Neutrophil (primary cell): ENCODE results near the gene BLM.
A peak's percentile ranks its signal among the peaks of the same experiment; 100 is the strongest.

Experiments used
- H3K27ac ChIP-seq: fragments of 200-600 bp; sonication (generic); 2 replicates; pipeline ENCODE4 v1.5.1; 2016; ENCODE audit warnings: mild to moderate bottlenecking, moderate library complexity
- H3K27me3 ChIP-seq: fragments of 200-600 bp; sonication (generic); 2 replicates; pipeline ENCODE4 v1.6.0; 2016; ENCODE audit warnings: mild to moderate bottlenecking
- H3K36me3 ChIP-seq: fragments of 200-600 bp; sonication (generic); 2 replicates; pipeline ENCODE4 v1.5.1; 2017
- H3K4me1 ChIP-seq, 2 experiments: fragments of 200-600 bp in 1 of 2; sonication (generic) in 1 of 2; 1 replicate in 1 of 2; 2 replicates in 1 of 2; pipeline versions ENCODE4 v1.5.1 to v1.6.1; 2013 to 2016; ENCODE audit warnings: low read depth in 1 of 2, low read length in 1 of 2, mild to moderate bottlenecking in 1 of 2, moderate library complexity in 1 of 2; ENCODE audit not compliant: control insufficient read depth in 1 of 2, insufficient read depth in 1 of 2
- H3K4me3 ChIP-seq, 2 experiments: fragments of 200-600 bp in 1 of 2; sonication (generic) in 1 of 2; 1 replicate in 1 of 2; 2 replicates in 1 of 2; pipeline ENCODE4 v1.5.1; 2013 to 2016; ENCODE audit warnings: low read depth in 1 of 2, low read length in 1 of 2, mild to moderate bottlenecking in 1 of 2, moderate library complexity in 1 of 2
- H3K9me3 ChIP-seq: fragments of 200-600 bp; sonication (generic); 2 replicates; pipeline ENCODE4 v1.5.1; 2016
- CTCF ChIP-seq: fragments of 200-600 bp; sonication (generic); IDR thresholded peaks from 2 replicates; pipeline ENCODE4 v1.5.1; 2016; ENCODE audit warnings: antibody characterized with exemption

The BLM gene

GRCh38 chr15:90743407-90743806, 26.3 kb downstream of the BLM start:
- peaks cover 17 to 24% of the 10 kb centered on the region in 2 experiments for H3K4me1 ChIP-seq
- no peak overlapping the region for H3K27ac ChIP-seq
- no peaks in the 10 kb centered on the region for H3K27me3 ChIP-seq
- no peak overlapping the region for H3K4me3 ChIP-seq
- H3K36me3 ChIP-seq = no peaks in the 10 kb centered on the region
- no peaks in the 10 kb centered on the region for H3K9me3 ChIP-seq
- TF ChIP-seq CTCF = no peak

DNA sequence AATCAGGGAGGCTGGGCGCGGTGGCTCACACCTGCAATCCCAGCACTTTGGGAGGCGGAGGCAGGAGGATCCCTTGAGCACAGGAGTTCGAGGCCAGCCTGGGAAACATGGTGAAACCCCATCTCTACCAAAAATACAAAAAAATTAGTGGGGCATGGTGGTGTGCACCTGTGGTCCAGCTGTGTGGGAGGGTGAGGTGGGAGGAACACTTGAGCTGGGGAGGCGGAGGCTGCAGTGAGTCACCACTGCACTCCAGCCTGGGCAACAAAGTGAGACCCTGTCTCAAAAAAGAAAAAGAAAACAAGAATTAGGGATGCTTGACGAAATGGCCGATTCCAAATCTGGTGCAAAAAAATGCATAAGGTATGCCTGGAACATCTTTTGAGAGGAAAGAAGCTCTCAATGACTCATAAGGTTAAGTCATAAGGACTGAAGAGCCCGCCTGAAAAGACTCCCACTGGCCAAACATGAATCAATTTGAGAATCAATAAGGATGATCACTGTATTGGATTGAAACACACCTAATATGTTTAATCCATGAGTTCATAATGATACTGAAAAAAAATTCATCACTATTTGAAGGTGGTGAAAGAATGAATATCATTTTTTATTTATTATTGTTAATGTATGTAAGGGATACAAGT, 27.7 kb downstream of the BLM start:
- H3K36me3 ChIP-seq = no peaks in the 10 kb centered on the region
- TF ChIP-seq CTCF = no peak
- H3K27ac ChIP-seq = no peak overlapping the region
- H3K4me1 ChIP-seq = peaks cover 7 to 14% of the 10 kb centered on the region in 2 experiments
- H3K9me3 ChIP-seq = no peaks in the 10 kb centered on the region
- no peak overlapping the region for H3K4me3 ChIP-seq
- H3K27me3 ChIP-seq = no peaks in the 10 kb centered on the region

DNA sequence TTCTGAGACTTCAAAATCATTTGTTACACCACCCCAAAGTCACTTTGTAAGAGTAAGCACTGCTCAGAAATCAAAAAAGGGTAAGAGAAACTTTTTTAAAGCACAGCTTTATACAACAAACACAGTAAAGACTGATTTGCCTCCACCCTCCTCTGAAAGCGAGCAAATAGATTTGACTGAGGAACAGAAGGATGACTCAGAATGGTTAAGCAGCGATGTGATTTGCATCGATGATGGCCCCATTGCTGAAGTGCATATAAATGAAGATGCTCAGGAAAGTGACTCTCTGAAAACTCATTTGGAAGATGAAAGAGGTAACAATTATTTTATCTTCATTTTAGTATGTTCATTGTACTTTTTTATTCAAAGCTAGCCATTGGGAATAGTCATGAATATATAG, 32.6 kb downstream of the BLM start:
- Histone ChIP-seq H3K4me3 (no peak overlapping the region), H3K4me1 (peaks cover 16 to 18% of the 10 kb centered on the region in 2 experiments), H3K27me3 (no peaks in the 10 kb centered on the region), H3K27ac (peak overlapping the region; percentile 61), H3K9me3 (no peaks in the 10 kb centered on the region), H3K36me3 (no peaks in the 10 kb centered on the region)
- TF ChIP-seq CTCF = no peak

- Histone ChIP-seq H3K36me3 (no peaks in the 10 kb centered on the region), H3K9me3 (no peaks in the 10 kb centered on the region), H3K4me1 (peaks cover 16 to 18% of the 10 kb centered on the region in 2 experiments), H3K27ac (peak overlapping the region; percentile 61), H3K27me3 (no peaks in the 10 kb centered on the region), H3K4me3 (peak overlapping the region; percentile 16 to 26)
- TF ChIP-seq CTCF = no peak
Measured at GRCh38 chr15:90750186-90750585, 33.0 kb downstream of the BLM start.

- no peaks in the 10 kb centered on the region for H3K9me3 ChIP-seq
- peaks cover 16 to 18% of the 10 kb centered on the region in 2 experiments for H3K4me1 ChIP-seq
- no peak overlapping the region for H3K4me3 ChIP-seq
- peak overlapping the region; percentile 61 for H3K27ac ChIP-seq
- no peak for TF ChIP-seq CTCF
- H3K36me3 ChIP-seq = no peaks in the 10 kb centered on the region
- no peaks in the 10 kb centered on the region for H3K27me3 ChIP-seq
Measured at GRCh38 chr15:90751300-90751825, 34.2 kb downstream of the BLM start.
